GM12801 (cell line): ENCODE data around the gene GRHPR.

Experiments
- CTCF ChIP-seq: IDR thresholded peaks from one replicate; pipeline ENCODE4 v1.5.1; 2011; ENCODE audit warnings: control low read depth; ENCODE audit not compliant: insufficient read length; ENCODE audit errors: extremely low read depth

GRHPR gene

GRCh38 chr9:37425298-37425752 is 2.8 kb downstream of the GRHPR start:
- TF ChIP-seq CTCF = no peak

GRCh38 chr9:37426846-37427245 is 4.3 kb downstream of the GRHPR start:
- TF ChIP-seq CTCF = no peak

GRCh38 chr9:37428345-37428744 is 5.8 kb downstream of the GRHPR start:
- TF ChIP-seq CTCF = no peak

GRCh38 chr9:37429441-37430285 is 7.2 kb downstream of the GRHPR start:
- TF ChIP-seq CTCF = no peak

GRCh38 chr9:37430841-37431597 is 8.5 kb downstream of the GRHPR start:
- no peak for TF ChIP-seq CTCF

- TF ChIP-seq CTCF = no peak
Observed at GRCh38 chr9:37432020-37432419, 9.5 kb downstream of the GRHPR start.

GRCh38 chr9:37433867-37434371 is 11.4 kb downstream of the GRHPR start:
- TF ChIP-seq CTCF = no peak
